Measurements from ENCODE around the gene NCEH1. TPM values are rescaled to one million over a fixed set of nuclear protein-coding genes. Genes with fewer than 3 reads are reported as not detected.
A peak's percentile ranks its signal among the peaks of the same experiment; 100 is the strongest.

Gene NCEH1
- total and polyA plus RNA-seq, 2 of the 13 experiments (the other 11 are each of a cell fraction or from before 2014, with no cell fraction given) = 12.9 to 21.4 TPM

DNA sequence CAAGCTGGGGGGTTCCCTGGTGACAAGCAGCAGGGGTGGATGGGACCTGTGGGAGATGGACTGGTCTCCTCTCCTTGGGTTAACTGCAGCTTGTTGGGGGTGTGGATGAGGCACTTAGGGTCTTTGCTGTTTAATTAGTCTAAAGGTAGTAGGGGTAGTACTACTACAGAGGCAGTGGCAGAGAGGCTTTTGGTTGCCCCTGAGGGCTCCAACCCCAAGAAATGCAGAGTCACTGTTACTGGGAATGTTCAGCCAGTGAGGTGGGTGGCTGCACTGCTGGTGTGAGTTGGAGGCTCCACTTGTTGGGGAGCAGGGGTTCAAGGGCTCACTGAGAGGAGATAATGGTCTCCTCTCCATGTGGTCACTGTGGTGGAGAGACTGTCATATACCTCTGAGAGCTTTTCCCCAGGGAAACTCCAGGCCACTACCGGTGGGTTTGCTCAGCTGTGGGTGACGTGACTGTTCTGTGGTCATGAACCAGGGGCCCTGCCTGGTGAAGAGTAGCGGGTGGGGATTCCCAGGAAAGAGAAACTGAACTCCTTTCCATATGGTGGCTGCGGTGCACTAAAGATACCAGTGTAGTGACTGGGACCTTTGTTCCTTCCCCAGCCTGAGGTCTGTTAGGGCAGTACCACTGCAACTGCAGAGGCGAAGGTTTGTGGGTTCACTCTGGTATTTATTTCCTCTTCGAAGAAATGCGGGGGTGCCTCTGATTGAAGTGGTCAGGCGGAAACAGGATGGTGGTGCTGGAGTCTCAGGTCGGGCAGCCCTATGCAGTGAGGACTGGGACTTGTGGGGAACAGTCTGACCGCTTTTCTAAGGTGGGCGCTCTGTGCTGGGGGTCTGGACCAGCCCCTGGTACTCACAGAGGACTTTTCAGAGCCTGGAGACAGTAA is 118.7 kb downstream of the NCEH1 start (continued):
- TF ChIP-seq, protein P1, sequence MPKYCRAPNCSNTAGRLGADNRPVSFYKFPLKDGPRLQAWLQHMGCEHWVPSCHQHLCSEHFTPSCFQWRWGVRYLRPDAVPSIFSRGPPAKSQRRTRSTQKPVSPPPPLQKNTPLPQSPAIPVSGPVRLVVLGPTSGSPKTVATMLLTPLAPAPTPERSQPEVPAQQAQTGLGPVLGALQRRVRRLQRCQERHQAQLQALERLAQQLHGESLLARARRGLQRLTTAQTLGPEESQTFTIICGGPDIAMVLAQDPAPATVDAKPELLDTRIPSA (CRISPR knock-in tag; IDR thresholded peaks at IDR 0.05; ENCODE audit: borderline replicate concordance) = no peak
- TF ChIP-seq, protein P2, sequence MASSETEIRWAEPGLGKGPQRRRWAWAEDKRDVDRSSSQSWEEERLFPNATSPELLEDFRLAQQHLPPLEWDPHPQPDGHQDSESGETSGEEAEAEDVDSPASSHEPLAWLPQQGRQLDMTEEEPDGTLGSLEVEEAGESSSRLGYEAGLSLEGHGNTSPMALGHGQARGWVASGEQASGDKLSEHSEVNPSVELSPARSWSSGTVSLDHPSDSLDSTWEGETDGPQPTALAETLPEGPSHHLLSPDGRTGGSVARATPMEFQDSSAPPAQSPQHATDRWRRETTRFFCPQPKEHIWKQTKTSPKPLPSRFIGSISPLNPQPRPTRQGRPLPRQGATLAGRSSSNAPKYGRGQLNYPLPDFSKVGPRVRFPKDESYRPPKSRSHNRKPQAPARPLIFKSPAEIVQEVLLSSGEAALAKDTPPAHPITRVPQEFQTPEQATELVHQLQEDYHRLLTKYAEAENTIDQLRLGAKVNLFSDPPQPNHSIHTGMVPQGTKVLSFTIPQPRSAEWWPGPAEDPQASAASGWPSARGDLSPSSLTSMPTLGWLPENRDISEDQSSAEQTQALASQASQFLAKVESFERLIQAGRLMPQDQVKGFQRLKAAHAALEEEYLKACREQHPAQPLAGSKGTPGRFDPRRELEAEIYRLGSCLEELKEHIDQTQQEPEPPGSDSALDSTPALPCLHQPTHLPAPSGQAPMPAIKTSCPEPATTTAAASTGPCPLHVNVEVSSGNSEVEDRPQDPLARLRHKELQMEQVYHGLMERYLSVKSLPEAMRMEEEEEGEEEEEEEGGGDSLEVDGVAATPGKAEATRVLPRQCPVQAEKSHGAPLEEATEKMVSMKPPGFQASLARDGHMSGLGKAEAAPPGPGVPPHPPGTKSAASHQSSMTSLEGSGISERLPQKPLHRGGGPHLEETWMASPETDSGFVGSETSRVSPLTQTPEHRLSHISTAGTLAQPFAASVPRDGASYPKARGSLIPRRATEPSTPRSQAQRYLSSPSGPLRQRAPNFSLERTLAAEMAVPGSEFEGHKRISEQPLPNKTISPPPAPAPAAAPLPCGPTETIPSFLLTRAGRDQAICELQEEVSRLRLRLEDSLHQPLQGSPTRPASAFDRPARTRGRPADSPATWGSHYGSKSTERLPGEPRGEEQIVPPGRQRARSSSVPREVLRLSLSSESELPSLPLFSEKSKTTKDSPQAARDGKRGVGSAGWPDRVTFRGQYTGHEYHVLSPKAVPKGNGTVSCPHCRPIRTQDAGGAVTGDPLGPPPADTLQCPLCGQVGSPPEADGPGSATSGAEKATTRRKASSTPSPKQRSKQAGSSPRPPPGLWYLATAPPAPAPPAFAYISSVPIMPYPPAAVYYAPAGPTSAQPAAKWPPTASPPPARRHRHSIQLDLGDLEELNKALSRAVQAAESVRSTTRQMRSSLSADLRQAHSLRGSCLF (CRISPR knock-in tag; IDR thresholded peaks at IDR 0.05; ENCODE audit: borderline replicate concordance) = no peak
- TF ChIP-seq, protein P3, sequence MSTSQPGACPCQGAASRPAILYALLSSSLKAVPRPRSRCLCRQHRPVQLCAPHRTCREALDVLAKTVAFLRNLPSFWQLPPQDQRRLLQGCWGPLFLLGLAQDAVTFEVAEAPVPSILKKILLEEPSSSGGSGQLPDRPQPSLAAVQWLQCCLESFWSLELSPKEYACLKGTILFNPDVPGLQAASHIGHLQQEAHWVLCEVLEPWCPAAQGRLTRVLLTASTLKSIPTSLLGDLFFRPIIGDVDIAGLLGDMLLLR (CRISPR knock-in tag; IDR thresholded peaks at IDR 0.05) = no peak
- TF ChIP-seq TCF12 (IDR thresholded peaks at IDR 0.05) (no peak), TCF12 (CRISPR knock-in tag; IDR thresholded peaks at IDR 0.05) (no peak)
- TF ChIP-seq, protein P4, sequence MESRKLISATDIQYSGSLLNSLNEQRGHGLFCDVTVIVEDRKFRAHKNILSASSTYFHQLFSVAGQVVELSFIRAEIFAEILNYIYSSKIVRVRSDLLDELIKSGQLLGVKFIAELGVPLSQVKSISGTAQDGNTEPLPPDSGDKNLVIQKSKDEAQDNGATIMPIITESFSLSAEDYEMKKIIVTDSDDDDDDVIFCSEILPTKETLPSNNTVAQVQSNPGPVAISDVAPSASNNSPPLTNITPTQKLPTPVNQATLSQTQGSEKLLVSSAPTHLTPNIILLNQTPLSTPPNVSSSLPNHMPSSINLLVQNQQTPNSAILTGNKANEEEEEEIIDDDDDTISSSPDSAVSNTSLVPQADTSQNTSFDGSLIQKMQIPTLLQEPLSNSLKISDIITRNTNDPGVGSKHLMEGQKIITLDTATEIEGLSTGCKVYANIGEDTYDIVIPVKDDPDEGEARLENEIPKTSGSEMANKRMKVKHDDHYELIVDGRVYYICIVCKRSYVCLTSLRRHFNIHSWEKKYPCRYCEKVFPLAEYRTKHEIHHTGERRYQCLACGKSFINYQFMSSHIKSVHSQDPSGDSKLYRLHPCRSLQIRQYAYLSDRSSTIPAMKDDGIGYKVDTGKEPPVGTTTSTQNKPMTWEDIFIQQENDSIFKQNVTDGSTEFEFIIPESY (CRISPR knock-in tag; IDR thresholded peaks at IDR 0.05) = peak; percentile 51; the same call in 1 of the 2 replicates
